Endodermal cell (in vitro differentiated cells): ENCODE measurements around the gene DENND4C. TPM values are rescaled to one million over a fixed set of nuclear protein-coding genes. Genes with fewer than 3 reads are reported as not detected.

ENCODE experiments used
- DNase-seq: peaks from one replicate; pipeline ENCODE4 v3.0.0-alpha.2; 2017
- H3K27ac ChIP-seq: 2 replicates; pipeline ENCODE4 v1.5.1; 2013; ENCODE audit warnings: mild to moderate bottlenecking, low read depth, low read length, moderate library complexity
- H3K27me3 ChIP-seq: 2 replicates; pipeline ENCODE4 v1.6.1; 2013; ENCODE audit warnings: mild to moderate bottlenecking, low read length, moderate library complexity; ENCODE audit not compliant: insufficient read depth, control insufficient read depth, poor library complexity, severe bottlenecking
- H3K36me3 ChIP-seq: 2 replicates; pipeline ENCODE4 v1.7.0; 2013; ENCODE audit warnings: mild to moderate bottlenecking, low read length, moderate library complexity; ENCODE audit not compliant: control insufficient read depth, insufficient read depth
- H3K4me1 ChIP-seq: one replicate; pipeline ENCODE4 v1.7.0; 2013; ENCODE audit warnings: low read length; ENCODE audit not compliant: control insufficient read depth, insufficient read depth
- H3K4me3 ChIP-seq: 2 replicates; pipeline ENCODE4 v1.5.1; 2013; ENCODE audit warnings: mild to moderate bottlenecking, low read length, moderate library complexity
- H3K9ac ChIP-seq: 2 replicates; pipeline ENCODE4 v1.6.1; 2013; ENCODE audit warnings: mild to moderate bottlenecking, low read length, moderate library complexity; ENCODE audit not compliant: poor library complexity, severe bottlenecking; ENCODE audit errors: extremely low read depth
- H3K9me3 ChIP-seq: 2 replicates; pipeline ENCODE4 v1.6.1; 2013; ENCODE audit warnings: mild to moderate bottlenecking, low read length, moderate library complexity; ENCODE audit not compliant: control insufficient read depth
- H3K27ac Mint-ChIP-seq: 2 replicates; pipeline ENCODE4 v1.8.0; 2020; ENCODE audit warnings: mixed read lengths
- H3K27me3 Mint-ChIP-seq: 2 replicates; pipeline ENCODE4 v1.8.0; 2021; ENCODE audit warnings: mild to moderate bottlenecking, mixed read lengths; ENCODE audit not compliant: insufficient read depth
- H3K36me3 Mint-ChIP-seq: 2 replicates; pipeline ENCODE4 v1.8.0; 2020; ENCODE audit warnings: low read depth, mixed read lengths
- H3K4me1 Mint-ChIP-seq: 2 replicates; pipeline ENCODE4 v1.8.0; 2020; ENCODE audit warnings: mixed read lengths
- H3K4me3 Mint-ChIP-seq: 2 replicates; pipeline ENCODE4 v1.8.0; 2020; ENCODE audit warnings: mild to moderate bottlenecking, moderate library complexity, mixed read lengths
- H3K9me3 Mint-ChIP-seq: 2 replicates; pipeline ENCODE4 v1.8.0; 2020; ENCODE audit warnings: mild to moderate bottlenecking, mixed read lengths
- CTCF ChIP-seq: fragments of 200-600 bp; sonication (generic); conservative IDR thresholded peaks from 2 replicates; pipeline ENCODE4 v1.5.0; 2021; ENCODE audit warnings: antibody characterized with exemption, mild to moderate bottlenecking
- WGBS, 2 experiments: methylation state at CpG; one replicate each; pipeline versions ENCODE4 v1.1.5 to v1.1.7; 2013; ENCODE audit warnings: missing lambda C conversion rate in 2 of 2, mixed read lengths in 1 of 2; ENCODE audit not compliant: insufficient coverage in 1 of 2, insufficient read length in 1 of 2; 5-methylcytosine and 5-hydroxymethylcytosine counted together
- total RNA-seq, 2 donors: library from RNA; stranded (reverse); fragmentation: NEBNext Ultra II Directional in 1 of 2; extraction: Animal tissue kit (Norgen Biotek cat#: 25700) in 1 of 2; gene quantifications; 2 replicates in 1 of 2; 3 replicates in 1 of 2; pipeline ENCODE4 v1.2.1, GENCODE V29; 2021

The DENND4C gene
- total RNA-seq, 2 donors from 2014 or later, result 25.4 to 27.2 TPM

GRCh38 chr9:19420877-19421276 is 190.4 kb downstream of the DENND4C start:
- Mint-ChIP-seq H3K27ac (no peak overlapping the region), H3K27me3 (no peaks in the 10 kb centered on the region), H3K4me1 (peaks cover 15% of the 10 kb centered on the region), H3K9me3 (no peaks in the 10 kb centered on the region), H3K36me3 (no peaks in the 10 kb centered on the region), H3K4me3 (no peak overlapping the region)
- DNase-seq, result no peak
- no peak overlapping the region for H3K4me3 ChIP-seq
- TF ChIP-seq CTCF, result no peak
- H3K9me3 ChIP-seq, result no peaks in the 10 kb centered on the region
- no peak overlapping the region for H3K9ac ChIP-seq
- no CpG with 5 or more reads among the region's 1 CpG for WGBS, 2 experiments
- no peak overlapping the region for H3K27ac ChIP-seq
- H3K27me3 ChIP-seq, result no peaks in the 10 kb centered on the region
- H3K36me3 ChIP-seq, result no peaks in the 10 kb centered on the region
- H3K4me1 ChIP-seq, result no peaks in the 10 kb centered on the region

Other genes starting within 250 kb of the DENND4C start
- gene SAXO1, start 197.5 kb upstream of the DENND4C start, total RNA-seq, result 1 to 10 TPM in 1 of 2 donors, under 1 TPM in 1; 0.04 to 1.2 TPM
- gene RRAGA, start 181.3 kb upstream of the DENND4C start, total RNA-seq, result 10 to 100 TPM; 45.0 to 47.2 TPM
- 10 to 100 TPM; 26.3 to 45.4 TPM for gene HAUS6, start 127.8 kb upstream of the DENND4C start, total RNA-seq
- 10 to 100 TPM; 30.1 to 33.3 TPM for gene PLIN2, start 103.2 kb upstream of the DENND4C start, total RNA-seq
- 1,000 to 10,000 TPM; 1,918 to 2,261 TPM for gene RPS6, start 149.5 kb downstream of the DENND4C start, total RNA-seq
- 1 to 10 TPM; 2.3 to 2.4 TPM for gene ACER2, start 178.3 kb downstream of the DENND4C start, total RNA-seq